RWPE1 (cell line): ENCODE measurements around the gene CD58.
"Not testable (repeated sequence)": the region's sequence is repeated elsewhere in the genome, so short reads cannot be mapped to it uniquely, and the experiment has no call there.

Experiments
- CTCF ChIA-PET: fragments of 350-600 bp; sonication (Branson Sonifier 250); formaldehyde crosslinking; extraction: SDS; loops from one replicate; lab custom pipeline; 2021; lab: Yijun Ruan, JAX
- POLR2A ChIA-PET: fragments of 400-600 bp; formaldehyde crosslinking; extraction: SDS; loops from one replicate; lab custom pipeline; 2020; ENCODE audit warnings: antibody characterized with exemption; ENCODE audit not compliant: low non-redundant PET; lab: Yijun Ruan, JAX
- DNase-seq: peaks from one replicate; pipeline ENCODE4 v3.0.0; 2012; ENCODE audit warnings: low spot score
- H3K27ac ChIP-seq: fragments of 450-650 bp; 2 replicates; pipeline ENCODE4 v1.5.1; 2017
- TF ChIP-seq, protein P1 (sequence below): fragments of 450-650 bp; conservative IDR thresholded peaks from 2 replicates; pipeline ENCODE4 v1.5.1; 2017; ENCODE audit warnings: low read depth, mild to moderate bottlenecking

The CD58 gene

DNA sequence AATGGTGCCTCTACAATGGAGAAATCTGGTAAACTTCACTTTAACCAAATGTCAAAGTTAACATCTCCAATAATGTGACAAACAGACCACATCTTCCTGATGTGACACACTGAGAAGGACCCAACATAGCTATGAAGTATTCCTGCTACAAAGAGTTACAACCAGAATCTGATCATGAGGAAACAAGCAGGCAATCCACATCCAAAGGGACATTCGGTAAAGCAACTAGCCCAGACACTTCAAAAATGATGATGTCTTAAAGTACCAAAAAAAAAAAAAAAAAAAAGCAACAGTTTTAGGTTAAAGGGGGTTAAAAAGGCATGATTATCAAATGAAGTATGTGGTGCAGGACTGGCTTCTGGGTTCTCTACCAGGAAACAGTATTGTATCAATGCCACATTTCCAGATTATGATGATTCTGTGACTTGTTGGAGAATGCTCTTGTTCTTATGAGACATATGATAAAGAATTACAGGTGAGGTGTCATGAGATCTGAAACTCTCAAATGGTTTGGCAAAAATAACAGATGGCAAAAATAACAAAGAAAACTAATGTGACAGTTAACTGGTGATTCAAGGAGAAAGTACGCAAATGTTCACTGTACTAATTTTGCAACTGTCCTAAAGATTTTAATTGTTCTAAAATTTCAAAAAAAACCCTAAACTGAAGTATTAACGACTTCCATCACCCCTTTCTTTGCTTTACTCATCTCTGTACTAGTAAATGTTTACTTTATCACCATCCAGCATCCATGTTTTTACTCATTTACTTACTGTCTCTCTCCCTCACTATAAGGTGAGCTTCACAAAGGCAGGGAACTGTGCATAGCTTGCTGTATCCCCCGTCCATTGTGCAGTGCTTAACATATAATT, 2.8 kb downstream of the CD58 start:
- TF ChIP-seq, protein P1, sequence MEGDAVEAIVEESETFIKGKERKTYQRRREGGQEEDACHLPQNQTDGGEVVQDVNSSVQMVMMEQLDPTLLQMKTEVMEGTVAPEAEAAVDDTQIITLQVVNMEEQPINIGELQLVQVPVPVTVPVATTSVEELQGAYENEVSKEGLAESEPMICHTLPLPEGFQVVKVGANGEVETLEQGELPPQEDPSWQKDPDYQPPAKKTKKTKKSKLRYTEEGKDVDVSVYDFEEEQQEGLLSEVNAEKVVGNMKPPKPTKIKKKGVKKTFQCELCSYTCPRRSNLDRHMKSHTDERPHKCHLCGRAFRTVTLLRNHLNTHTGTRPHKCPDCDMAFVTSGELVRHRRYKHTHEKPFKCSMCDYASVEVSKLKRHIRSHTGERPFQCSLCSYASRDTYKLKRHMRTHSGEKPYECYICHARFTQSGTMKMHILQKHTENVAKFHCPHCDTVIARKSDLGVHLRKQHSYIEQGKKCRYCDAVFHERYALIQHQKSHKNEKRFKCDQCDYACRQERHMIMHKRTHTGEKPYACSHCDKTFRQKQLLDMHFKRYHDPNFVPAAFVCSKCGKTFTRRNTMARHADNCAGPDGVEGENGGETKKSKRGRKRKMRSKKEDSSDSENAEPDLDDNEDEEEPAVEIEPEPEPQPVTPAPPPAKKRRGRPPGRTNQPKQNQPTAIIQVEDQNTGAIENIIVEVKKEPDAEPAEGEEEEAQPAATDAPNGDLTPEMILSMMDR, result no peak
- H3K27ac ChIP-seq, result no peak overlapping the region
- no peak for DNase-seq
- POLR2A ChIA-PET, result interaction anchor here (0.5 kb wide), 1 partner anchor 63 kb away, joined by 5 read pairs; no protein-coding TSS in a partner anchor
- CTCF ChIA-PET, result interaction anchor here (0.6 kb wide), 1 partner anchor 29 kb away, joined by 3 read pairs; no protein-coding TSS in a partner anchor

DNA sequence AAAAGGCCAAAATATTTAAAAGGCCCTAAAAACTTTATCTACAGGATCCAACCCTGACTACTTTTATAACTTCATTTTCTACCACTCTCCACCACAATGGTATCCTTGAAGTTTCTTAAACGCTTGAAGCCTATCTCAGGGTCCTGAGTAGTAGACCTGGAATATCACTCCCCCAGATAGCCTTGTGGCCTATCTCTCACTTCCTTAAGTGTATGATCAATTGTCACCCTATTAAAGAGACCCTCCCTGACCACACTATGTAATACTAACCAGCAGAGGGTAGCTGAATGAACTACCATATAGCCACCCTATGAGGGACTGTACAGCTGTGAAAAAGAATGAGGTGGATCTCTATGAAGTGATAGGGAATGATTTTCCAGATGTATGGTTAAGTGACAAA, 5.6 kb downstream of the CD58 start:
- DNase-seq, result no peak
- POLR2A ChIA-PET, result no interaction called here
- TF ChIP-seq, protein P1, result no peak
- CTCF ChIA-PET, result no interaction called here
- H3K27ac ChIP-seq, result no peak overlapping the region

DNA sequence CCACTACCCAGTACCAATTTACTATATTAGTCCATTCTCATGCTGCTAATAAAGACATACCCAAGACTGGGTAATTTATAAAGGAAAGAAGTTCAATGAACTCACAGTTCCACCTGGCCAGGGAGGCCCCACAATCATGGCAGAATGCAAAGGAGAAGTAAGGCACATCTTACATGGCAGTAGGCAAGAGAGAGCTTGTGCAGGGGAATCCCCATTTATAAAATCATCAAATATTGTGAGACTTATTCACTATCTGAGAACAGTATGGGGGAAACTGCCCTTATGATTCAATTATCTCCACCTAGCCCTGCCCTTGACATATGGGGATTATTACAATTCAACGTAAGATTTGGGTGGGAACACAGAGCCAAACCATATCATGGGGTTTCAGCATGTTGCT, 6.4 kb downstream of the CD58 start:
- TF ChIP-seq, protein P1, result no peak
- ChIA-PET POLR2A (no interaction called here), CTCF (no interaction called here)
- DNase-seq, result no peak
- no peak overlapping the region for H3K27ac ChIP-seq

DNA sequence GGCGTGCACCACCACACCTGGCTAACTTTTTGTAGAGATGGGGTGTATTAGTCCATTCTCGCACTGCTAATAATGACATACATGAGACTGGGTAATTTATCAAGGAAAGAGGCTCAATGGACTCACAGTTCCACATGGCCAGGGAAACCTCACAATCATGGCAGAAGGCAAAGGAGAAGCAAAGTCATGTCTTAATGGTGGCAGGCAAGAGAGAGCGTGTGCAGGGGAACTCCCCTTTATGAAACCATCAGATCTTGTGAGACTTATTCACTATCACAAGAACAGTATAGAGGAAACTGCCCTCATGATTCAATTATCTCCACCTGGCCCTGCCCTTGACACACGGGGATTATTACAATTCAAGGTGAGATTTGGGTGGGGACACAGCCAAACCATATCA, 8.4 kb downstream of the CD58 start:
- POLR2A ChIA-PET, H3K27ac ChIP-seq, DNase-seq, CTCF ChIA-PET: not testable (repeated sequence)

DNA sequence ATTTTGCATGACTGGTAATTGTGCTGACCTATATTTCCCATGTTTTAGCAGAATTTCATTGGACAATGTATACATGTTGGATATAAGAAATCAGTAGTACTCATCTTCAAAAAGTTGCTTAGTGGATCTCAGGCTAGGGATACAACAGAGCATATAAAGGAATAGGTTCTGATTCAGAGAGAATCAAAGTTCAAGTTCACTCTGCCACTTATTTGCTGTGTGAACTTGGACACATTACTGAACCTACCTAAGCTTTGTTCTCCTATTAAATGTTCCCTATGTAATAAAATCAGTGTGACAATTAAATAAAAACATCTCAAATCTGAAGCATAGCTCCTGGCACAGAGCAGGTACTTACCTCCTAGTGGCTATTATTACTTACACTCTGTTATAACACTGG, 9.3 kb downstream of the CD58 start:
- no peak overlapping the region for H3K27ac ChIP-seq
- ChIA-PET POLR2A (no interaction called here), CTCF (no interaction called here)
- no peak for DNase-seq
- TF ChIP-seq, protein P1, result no peak

DNA sequence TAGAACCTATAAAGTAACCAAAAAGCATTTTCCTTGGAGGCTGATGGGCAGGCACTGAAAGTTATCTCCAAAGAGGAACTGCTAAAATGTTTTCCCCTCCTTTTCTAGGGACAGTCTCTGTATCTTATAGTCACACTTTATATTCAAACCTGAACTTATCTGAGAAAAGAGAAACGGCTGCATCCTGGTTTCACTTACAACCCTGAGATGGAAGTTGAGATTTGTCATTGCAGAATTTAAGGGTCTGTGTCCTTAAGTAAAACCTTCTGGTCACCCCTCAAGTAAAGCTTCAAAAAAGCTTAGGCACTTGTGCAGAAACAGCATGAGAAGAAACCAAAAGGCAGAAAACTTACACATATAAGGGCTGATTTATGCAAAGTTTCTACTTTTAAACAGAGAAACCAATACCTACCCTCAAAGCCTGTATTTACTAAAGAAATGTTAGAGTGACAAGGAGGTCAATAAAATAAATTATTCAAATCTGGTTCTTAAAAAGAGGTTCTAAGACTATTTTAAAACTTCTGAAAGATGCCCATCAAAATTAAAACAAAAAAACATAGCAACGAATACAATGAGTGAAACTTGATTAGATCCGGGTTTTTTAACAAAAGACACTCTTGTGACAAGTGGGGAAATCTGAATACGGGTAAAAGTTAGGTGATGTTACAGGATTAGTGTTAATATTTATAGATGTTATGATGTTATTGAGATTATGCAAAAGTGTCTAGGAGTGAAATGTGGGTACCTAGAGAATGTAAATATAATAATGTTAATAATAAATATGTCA, 9.9 kb downstream of the CD58 start:
- H3K27ac ChIP-seq, result no peak overlapping the region
- POLR2A ChIA-PET, result no interaction called here
- DNase-seq, result no peak
- TF ChIP-seq, protein P1, result no peak
- CTCF ChIA-PET, result interaction anchor here (0.6 kb wide), 1 partner anchor 19 kb away, joined by 4 read pairs; no protein-coding TSS in a partner anchor
